GM19468 (cell line): Measurements from ENCODE around the gene ODAD3.
"Not testable (repeated sequence)": the region's sequence is repeated elsewhere in the genome, so short reads cannot be mapped to it uniquely, and the experiment has no call there.

ENCODE experiments used
- ATAC-seq: cut with Tn5 transposase; IDR thresholded peaks from one replicate; pipeline ENCODE4 v1.9.1; 2021; ENCODE audit warnings: mild to moderate bottlenecking, moderate library complexity, moderate number of reproducible peaks; ENCODE audit not compliant: unreplicated experiment; ENCODE audit errors: extremely low read depth

Gene ODAD3

GRCh38 chr19:11379269-11379845 lies 55.6 kb downstream of the ODAD3 start:
- ATAC-seq: not testable (repeated sequence)

DNA sequence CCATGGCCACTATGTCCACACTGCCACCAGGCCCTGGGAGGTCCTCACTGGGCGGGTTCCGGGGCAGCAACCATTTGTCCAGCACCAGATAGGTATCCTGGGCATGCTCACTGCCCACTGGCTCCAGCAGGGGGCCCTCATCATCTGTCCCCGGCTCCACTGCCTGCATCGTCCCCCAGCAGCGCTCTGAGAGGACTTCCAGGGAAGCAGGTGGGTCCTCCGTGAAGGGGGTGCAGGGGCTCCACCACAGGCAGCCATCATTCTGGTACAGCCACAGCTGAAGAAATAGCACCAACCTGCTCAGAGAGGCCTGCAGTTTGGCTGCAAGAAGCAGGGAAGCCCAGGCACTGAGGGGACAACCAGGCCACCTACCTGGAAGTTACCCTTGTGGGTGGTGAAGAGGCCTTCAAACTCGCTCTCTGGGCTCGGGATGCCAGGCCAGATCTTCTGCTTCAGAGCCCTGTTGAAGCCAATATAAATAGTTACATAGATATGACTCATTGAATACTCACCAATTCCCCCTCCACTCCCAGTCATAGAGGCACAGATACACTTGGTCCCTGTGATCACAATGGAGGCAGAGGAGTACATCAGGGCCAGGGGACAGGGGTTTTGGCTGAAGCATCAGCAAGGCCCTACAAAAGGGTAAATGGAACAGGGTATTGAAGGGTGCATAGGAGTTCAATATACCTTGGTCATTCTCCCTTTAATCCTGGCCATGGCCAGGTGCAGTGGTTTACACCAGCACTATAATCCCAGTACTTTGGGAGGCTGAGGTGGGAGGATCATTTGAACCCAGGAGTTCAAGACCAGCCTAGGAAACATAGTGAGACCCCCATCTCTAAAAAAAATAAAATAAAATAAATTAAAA lies 56.4 kb downstream of the ODAD3 start:
- ATAC-seq: no peak

DNA sequence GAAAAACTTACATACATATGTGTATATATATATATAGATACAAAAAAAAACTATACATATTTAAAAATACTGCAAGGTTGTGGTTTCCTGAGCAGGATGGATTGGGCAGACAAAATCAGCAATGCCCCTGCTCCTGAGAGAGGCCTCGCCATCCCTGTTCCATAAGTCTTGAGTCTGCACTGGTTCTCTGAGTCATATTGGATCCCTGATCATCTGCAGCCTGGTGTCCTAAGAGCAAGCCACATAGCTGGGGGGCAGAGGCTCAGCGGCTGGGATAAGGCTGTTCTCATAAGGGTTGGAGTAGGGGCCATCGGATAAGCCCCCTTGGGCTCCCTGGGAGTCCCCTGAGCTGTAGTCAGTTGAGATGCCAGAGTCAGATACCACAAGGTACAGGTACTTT lies 57.2 kb downstream of the ODAD3 start:
- ATAC-seq: no peak

DNA sequence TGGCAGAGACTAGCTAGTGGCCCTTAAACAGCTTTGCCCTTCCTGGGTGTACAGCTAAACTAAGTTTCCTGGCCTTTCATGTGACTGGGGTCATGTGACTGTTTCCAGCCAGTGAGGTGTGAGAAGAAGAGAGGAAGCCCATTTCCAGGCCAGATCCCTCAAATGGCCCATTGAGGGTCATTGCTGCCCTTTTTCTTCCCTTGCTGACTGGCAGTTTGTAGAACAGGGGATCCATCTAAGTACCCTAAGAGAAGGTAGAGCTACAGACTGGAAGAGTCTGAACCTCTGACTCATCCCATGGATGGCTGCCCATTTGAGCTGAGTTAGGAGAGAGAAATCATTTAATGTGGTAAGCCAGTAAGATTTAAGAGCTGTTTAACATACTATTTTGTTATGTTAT lies 57.7 kb downstream of the ODAD3 start:
- ATAC-seq: no peak

DNA sequence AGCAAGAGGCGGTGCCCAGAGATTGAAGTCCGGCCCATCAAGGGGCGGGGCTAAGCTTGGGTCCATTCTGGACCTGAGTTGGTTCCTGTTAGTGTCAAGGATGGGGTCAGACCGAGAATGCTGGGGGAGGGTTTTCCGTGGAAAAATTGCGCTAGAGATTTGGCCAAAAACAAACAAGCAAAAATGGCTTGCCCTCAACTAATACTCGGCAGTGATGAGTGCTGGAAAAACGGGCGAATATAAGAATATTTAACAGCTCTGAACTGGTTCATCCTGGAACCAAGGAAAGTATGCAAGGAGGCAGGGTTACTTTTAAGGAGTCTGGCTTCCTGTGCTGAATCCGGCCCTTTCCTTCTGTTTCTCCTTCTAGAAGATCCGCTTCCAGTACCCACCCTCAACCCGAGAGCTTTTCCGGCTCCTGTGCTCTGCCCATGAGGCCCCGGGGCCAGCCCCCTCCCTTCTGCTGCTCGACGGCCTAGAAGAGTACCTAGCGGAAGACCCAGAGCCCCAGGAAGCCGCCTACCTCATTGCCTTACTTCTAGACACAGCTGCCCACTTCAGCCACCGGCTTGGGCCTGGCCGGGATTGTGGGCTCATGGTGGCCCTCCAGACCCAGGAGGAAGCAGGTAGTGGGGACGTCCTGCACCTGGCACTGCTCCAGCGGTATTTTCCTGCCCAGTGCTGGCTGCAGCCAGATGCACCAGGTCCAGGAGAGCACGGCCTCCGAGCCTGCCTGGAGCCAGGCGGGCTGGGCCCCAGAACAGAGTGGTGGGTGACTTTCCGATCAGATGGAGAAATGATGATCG lies 59.6 kb downstream of the ODAD3 start:
- no peak for ATAC-seq

DNA sequence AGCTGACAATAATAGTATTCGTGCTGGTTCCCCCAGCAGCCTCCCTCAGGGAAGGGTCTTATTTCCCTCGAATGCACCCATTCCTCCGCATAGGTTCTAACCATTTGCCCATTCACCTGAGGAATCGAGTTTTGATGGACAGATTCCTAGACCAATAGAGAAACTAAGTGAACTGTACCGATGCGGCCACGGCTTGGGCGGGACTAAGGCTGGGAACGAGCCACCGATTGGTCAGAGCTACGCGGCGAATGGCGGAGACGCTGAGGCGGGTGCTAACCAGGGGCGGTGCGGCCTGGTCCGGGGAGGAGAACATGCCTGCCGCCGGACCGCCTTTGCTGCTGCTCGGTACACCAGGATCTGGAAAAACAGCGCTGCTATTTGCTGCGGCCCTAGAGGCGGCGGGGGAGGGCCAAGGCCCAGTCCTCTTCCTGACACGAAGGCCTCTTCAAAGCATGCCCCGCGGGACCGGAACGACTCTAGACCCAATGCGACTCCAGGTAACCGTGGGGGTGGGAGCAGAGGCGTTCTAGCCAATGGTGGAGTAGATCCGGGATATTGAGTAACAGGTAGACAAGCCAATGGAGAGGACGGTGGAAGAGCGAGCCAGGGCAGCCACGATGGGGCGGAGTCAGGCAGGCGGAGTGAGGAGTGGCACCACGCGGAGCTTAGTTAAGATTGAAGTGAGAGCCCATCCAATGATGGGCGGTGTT lies 60.3 kb downstream of the ODAD3 start, which contains the start of gene SWSAP1:
SWSAP1 (plus strand) TSS at position 234 of the 710 bp plus-strand sequence; CDS start at position 249, 15 bp downstream.
- peak; percentile 78 for ATAC-seq

GRCh38 chr19:11373885-11374432 lies 61.0 kb downstream of the ODAD3 start:
- no peak for ATAC-seq

- no peak for ATAC-seq
Observed at GRCh38 chr19:11373166-11373884, 61.6 kb downstream of the ODAD3 start.

DNA sequence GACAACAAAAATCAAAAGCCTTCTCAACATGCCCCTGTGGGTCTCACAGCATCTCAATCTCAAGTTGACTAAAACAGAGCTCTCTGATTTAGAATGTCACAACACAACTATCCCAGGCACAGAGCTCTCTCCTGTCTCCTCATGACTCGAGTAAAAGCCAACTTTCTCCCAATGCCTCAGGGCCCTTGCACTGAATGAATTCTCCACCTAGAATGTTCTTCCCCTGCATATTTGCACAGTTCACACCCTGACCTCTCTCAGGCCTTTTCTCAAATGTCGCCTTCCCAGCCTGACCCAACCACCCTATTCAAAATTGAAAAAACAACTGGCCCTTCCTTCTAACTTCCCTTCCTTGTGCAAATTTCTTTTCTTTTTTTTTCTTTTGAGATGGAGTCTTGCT lies 64.2 kb downstream of the ODAD3 start:
- no peak for ATAC-seq
